ENCODE results near the gene CFC1B.
"Not testable (repeated sequence)": the region's sequence is repeated elsewhere in the genome, so short reads cannot be mapped to it uniquely, and the experiment has no call there.

DNA sequence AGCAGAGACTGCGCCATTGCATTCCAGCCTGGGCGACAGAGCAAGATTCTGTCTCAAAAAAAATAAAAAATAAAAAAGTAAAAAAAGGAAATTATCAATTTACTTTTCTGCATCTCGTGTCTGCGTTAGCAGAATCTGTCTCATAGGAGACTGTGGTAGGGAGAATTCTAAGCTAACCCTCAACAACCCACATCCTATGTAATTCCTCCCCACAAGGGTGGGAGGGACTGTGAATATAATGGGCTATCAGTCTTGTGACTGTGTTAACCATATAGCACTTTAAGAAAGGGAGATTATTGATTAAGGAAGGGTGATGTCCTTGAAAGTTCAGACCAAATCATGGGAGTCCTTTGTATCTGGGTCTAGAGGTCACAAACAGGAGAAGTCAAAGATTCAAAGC is 45.1 kb downstream of the CFC1B start:
- TF ChIP-seq, protein P1, sequence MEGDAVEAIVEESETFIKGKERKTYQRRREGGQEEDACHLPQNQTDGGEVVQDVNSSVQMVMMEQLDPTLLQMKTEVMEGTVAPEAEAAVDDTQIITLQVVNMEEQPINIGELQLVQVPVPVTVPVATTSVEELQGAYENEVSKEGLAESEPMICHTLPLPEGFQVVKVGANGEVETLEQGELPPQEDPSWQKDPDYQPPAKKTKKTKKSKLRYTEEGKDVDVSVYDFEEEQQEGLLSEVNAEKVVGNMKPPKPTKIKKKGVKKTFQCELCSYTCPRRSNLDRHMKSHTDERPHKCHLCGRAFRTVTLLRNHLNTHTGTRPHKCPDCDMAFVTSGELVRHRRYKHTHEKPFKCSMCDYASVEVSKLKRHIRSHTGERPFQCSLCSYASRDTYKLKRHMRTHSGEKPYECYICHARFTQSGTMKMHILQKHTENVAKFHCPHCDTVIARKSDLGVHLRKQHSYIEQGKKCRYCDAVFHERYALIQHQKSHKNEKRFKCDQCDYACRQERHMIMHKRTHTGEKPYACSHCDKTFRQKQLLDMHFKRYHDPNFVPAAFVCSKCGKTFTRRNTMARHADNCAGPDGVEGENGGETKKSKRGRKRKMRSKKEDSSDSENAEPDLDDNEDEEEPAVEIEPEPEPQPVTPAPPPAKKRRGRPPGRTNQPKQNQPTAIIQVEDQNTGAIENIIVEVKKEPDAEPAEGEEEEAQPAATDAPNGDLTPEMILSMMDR (conservative IDR thresholded peaks at IDR 0.05; ENCODE audit: low read depth in 2 of 2): not testable (repeated sequence)
- TF ChIP-seq JUNB (IDR thresholded peaks at IDR 0.05; ENCODE audit: unreplicated experiment); EZH2 (IDR thresholded peaks at IDR 0.05; ENCODE audit: low read depth, unreplicated experiment); EZH2phosphoT487 (IDR thresholded peaks at IDR 0.05; ENCODE audit: unreplicated experiment); POLR2AphosphoS5 (IDR thresholded peaks at IDR 0.05; ENCODE audit: low read depth): not testable (repeated sequence)

Data from GM23338 (cell line).